HG02588 (cell line): ENCODE results near the gene JAK2.
A peak's percentile ranks its signal among the peaks of the same experiment; 100 is the strongest.
"Not testable (repeated sequence)": the region's sequence is repeated elsewhere in the genome, so short reads cannot be mapped to it uniquely, and the experiment has no call there.

ENCODE experiments used
- ATAC-seq: cut with Tn5 transposase; IDR thresholded peaks from one replicate; pipeline ENCODE4 v1.9.1; 2021; ENCODE audit warnings: mild to moderate bottlenecking, moderate library complexity; ENCODE audit not compliant: unreplicated experiment

JAK2 gene

DNA sequence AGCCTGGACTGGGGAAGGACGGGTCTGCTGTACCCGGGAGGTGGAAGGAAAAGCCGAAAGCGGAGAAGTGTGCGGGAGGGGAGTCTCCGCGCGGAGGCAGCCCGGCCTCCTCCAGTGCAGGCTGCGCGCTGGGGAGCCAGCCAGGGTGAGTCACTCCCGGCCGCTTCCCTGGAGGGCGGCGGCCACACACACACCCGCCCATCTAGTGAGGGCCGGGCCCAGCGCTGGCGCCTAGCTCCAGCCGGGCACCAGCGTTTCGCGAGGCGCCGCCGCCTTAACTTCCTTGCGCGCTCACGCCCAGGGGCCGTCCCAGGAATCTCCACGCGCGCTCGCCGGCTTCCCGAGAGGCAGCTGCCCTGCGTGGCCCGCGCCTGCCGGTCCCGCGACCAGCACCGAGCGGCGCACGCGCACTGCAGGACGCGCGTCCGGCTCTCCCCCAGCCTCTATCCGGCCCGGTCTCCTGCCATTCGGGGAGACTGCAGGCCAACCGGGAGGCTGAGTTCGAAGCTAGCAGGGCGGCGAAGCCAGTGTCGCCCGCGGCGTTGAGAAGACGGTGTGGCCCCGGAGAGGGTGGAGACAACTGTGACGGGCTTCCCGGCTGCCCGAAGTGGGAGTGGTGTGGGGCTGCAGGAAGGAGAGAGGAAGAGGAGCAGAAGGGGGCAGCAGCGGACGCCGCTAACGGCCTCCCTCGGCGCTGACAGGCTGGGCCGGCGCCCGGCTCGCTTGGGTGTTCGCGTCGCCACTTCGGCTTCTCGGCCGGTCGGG is at the start of gene JAK2:
JAK2 (plus strand) TSS at position 652 of the 765 bp plus-strand sequence. CDS start 36,716 bp downstream, outside the sequence.
- peak; percentile 65 for ATAC-seq

DNA sequence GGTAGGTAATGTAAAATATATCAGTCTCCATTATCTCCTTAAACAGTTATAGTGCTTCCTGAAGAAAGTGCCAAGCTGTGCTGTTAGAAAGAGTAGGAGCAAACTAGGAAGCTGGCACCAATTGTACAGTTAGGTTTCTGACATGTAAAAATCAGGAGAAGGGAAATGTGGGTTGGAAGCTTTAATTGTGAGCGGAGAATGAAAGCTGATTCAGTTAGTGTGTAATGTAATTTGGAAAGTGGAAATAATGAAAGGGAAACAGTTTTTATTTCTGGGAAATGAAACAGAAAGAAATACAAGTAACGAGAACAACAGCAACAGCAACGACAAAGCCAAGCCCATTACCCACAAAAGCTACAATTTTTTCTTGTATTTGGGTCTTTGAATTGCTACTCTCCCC is 48.8 kb upstream of the JAK2 start:
- ATAC-seq: no peak

DNA sequence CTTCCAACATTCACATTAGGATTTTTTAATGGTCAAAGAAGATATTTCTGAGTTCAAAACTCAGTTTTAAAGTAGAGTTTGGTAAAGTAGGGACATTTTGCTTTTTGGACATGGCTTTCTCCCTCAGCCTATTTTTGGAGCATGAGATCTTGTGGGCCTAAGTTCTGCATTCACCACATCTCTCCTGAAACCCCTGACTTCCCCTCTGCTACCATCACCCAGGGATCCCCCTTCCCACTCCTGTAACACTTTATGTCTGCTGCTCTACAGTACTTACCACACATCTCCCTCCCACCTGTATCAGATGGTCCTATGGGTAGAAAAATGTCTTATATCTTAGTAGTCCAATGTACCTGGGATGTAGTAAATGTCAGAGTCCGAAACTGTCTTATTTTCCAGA is 48.2 kb upstream of the JAK2 start:
- ATAC-seq: peak; percentile 46

DNA sequence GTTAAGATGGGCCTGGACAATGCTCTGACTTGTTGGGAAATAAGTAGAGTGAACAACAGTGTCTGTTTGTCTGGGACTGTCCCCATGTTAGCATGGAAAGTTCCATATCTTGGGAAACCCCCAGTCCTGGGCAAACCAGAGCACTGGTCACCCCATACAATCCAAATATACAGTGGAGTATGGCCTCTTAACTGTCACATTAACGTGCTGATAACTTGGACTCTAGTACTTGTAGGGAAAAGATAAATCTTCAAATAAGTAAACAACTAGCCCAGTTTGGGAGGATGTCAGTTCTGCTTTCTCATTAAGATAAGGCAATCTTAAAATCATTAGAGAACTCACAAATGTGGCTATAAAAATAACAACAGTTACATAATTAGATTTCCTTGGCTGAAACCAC is 47.6 kb upstream of the JAK2 start:
- ATAC-seq: peak; percentile 29

DNA sequence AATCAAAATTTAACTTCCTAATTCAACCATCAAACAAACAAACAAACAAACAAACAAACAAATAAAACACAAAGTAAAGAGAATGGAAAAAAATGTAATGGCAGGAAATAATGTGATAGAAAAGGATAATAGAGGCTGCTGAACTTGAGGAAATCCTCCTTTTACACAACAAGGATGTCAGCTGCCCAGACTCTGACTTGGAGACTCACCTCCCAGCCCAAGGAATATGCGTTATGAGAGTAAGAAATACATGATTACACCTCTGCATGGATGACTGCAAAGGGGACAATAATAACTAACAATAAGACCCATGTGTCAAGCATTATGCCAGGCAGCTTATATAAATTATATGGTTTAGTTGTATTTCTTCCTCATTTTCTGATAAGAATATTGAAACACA is 46.6 kb upstream of the JAK2 start:
- ATAC-seq: no peak

DNA sequence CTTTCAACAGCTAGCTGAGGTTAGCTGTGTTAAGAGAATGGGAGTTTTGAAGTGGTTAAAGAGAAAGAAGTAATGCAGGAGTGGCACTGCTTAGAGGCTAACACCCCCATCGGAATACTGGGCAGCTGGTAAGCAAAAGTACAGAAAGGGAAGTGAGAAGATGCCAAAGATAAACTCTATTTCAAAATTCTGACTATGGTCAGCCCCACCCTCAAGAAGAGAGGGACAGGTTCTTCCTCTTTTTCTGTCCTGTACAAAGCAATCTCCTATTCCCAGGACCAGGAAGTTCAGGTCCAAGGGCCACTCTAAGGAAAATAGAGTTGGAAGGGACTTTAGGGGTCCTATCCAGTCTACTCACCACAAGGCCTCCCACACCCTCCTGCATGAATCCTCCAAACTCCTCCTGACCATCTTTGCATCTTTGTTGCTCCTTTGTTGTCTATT is 45.9 kb upstream of the JAK2 start:
- peak; percentile 80 for ATAC-seq

DNA sequence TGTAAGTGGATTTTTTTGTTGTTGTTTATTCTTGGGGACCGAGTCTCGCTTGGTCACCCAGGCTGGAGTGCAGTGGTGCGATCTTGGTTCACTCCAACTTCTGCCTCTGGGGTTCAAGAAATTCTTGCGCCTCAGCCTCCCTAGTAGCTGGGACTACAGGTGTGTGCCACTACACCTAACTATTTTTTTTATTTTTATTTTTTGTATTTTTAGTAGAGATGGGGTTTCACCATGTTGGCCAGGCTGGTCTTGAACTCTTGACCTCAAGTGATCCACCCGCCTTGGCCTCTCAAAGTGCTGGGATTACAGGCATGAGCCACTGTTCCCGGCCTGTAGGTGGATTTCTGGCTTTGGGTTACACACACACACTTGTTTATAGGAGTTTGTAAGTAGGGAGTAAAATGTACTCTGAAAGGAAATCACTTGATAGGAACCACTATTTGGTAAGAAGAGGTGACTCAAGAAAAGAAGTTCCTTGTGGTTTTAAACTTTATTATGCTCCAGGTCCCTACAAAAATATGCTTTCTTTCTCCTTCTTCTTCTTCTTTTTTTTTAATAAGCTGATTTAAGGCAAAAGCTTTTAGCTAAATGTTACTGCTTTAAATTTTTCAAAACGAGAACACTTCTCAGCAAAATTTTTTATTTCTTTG is 42.9 kb upstream of the JAK2 start:
- not testable (repeated sequence) for ATAC-seq

DNA sequence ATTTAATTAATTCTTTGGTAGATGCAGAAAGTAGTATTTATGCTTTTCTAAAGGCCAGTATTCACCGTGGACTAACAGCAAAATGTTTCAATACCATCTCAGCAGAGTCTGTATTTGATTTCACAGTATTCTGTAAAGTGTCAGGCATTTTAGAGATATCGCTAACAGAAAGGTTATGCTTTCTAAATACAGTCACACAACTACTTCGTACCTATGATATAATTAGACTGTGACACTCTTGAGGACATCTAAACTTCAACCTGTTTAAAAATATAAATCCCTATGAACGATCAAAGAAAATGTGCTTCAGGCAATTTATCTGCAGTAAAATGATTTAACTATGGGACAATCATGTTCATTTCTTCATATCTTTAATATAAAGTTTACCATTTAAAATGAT is 41.7 kb upstream of the JAK2 start:
- ATAC-seq: no peak

DNA sequence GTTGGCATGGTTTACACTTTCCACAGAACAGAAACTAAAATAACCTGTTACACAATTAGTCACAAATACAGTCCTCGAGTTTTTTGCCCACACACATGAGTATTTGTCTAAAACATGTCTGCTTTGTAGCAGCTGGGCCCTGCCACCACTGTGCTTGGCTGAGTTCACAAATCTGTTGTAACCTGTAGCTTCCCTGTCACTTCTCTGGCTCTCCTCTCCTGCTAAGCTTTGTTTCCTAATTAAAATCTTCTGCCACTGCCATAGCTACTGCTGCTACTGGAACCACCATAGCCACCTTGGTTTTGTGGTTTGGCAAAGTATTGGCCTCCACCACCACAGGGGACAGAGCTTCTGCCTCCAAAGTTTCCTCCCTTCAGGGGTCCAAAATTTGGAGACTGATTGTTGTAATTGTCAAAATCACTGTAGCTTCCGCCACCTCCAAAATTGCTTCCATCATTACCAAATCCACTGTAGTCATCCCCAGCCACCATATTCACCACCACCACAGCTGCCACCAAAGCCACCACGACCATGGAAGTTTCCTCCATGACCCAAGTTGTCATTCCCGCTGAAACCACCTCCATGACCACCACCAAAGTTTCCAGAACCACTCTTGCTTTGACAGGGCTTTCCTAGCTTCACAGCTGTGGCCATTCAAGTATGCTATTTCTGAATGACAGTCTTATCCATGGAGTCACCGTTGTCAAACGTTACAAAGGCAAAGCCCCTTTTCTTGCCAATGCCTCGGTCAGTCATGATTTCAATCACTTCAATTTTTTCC is 40.5 kb upstream of the JAK2 start:
- ATAC-seq: not testable (repeated sequence)

DNA sequence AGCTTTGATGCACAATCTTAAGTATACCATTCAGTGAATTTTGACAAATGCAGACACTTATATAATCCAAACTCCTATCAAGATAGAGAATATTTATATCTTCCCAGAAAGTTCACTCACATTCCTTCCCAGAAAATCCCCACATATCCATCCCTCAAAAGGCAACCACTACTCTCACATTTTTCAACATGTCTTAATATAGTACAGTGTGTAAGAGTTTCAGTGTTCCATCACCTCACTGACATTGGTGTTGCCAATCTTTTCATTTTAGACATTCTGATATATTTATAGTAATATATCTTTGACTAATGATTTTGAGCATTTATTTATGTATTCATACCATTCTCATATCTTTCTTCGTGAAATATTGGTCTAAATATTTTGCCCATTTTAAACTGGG is 38.1 kb upstream of the JAK2 start:
- ATAC-seq: no peak

DNA sequence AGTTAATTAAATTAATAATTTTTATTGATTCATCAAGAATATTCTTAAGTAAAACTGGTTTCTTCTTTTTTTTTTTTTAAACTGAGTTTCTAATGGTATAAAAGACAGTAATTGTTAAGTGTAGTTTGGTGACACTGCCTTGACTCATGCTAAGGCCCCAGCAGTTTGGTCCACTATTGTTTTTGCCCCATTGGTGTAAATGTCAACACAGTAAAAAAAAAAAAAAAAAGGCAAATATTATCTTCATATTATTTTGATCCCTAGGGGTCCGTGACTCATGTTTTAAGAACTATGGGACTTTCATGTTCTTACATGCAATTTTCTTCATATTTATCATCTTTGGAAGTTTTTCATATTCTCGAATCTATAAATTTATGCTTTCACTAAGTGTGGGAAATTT is 29.2 kb upstream of the JAK2 start:
- no peak for ATAC-seq

DNA sequence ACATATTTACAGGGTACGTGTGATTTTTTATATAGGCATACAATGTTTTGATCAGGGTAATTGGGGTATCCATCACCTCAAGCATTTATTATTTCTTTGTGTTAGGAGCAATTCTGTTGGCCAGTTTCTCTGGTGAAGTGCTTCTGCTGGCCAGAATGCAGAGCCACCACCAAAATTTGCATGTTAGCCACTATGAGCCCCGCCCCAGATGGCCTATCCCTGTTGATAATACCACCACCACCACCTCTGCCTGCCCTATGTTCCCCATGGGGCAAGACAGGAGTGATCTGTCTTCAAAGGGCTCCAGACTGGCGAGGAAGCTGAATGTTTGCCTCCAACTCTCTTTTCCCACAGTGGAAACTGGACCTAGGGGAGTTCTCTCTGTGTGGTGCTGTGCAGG is 26.0 kb upstream of the JAK2 start:
- no peak for ATAC-seq

DNA sequence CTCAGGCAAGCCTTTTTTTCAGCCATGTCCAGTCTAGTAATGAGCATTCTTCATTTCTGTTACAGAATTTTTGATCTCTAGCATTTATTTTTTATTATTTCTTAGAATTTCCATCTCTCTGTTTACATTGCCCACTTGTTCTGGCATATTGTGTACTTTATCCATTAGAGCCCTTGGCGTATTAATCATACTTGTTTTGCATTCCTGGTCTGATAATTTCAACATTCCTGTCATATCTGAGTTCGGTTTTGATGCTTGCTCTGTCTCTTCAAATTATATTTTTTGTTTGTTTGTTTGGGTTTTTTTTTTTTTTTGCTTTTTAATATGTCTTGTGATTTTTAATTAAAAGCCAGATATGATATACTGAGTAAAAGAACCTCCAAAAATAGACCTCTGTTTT is 23.0 kb upstream of the JAK2 start:
- no peak for ATAC-seq

DNA sequence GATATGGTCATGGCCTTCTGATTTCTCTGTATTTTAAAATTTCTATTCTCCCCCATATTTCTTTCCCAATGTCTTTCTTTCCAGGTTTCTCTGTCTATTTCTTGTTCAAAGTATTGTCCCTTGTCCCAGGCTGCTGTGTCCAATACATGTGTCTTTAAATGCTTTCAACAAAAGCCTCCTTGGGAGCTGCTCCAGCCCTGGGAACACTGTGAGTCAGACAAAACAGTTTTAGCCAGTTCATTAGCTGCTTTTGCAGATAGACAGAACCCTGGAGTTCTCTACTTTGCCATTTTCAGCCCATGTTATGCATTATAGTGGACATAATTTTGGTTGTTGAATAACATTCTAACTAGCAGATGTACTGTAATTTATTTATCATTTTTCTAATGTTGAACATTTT is 20.5 kb upstream of the JAK2 start:
- ATAC-seq: no peak

DNA sequence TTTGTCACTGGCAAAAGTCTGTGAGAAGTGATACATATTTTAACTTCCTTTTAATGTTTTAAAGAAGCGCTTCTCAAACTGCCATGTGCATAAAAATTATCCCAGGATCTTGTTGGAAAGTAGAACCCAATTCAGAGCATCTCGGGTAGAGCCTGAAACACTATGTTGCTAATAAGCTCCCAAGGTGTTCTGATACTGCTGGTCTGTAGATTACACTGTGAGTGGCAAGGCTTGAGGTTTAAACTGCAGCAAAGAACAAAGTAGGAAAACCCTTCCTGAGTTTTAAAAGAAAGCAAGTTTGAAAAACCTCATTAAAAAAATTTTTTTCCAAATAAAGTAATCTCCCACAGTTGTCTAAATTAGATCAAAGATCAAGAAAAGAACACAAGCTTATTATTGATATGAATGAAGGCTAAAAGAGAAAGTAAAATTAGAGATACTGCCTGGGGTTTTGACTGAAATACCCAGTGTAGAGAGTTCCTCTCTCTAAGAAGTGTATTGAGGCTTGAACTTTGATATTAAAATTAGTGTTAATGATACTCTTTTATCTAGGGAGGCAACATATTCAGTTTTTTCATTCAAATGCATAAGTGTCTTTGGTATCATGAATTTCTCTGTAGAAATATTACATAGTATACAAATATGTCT is 19.8 kb upstream of the JAK2 start:
- ATAC-seq: no peak

DNA sequence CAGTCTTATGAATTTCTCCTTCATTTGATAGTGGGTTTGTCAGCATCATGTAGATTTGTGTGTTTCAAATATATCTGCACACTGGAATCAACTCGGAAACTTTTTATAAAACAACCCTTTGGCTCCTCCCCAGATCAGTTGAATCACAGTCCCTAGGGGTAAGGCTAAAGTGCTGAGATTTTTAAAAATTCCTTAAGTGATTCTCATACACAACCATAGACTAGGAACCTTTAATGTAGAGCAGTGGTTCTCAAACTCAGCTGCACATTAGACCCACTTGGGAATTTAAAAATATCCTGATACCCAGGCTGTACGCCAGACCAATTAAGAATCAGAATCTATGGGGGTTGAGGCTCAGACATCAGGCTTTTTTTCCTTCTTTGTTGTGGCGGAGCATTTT is 17.5 kb upstream of the JAK2 start:
- ATAC-seq: no peak

DNA sequence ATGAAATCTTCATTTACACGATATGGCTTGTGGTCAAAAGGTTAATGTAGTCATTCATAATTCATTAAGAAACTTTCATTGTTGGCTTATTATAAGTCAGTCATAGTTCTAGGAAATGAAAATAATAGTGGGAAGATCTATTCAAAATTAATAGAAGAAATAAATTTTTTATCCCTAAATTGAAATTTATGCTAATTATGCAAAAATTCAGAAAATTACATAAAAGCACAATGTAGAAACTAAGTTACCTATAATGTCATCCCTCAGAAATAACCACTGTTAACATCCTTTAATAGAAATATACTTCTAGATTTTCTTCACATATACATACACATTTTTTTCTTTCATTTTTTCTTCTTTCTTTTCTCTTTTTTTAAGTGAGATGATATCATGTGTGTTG is 15.9 kb upstream of the JAK2 start:
- no peak for ATAC-seq

DNA sequence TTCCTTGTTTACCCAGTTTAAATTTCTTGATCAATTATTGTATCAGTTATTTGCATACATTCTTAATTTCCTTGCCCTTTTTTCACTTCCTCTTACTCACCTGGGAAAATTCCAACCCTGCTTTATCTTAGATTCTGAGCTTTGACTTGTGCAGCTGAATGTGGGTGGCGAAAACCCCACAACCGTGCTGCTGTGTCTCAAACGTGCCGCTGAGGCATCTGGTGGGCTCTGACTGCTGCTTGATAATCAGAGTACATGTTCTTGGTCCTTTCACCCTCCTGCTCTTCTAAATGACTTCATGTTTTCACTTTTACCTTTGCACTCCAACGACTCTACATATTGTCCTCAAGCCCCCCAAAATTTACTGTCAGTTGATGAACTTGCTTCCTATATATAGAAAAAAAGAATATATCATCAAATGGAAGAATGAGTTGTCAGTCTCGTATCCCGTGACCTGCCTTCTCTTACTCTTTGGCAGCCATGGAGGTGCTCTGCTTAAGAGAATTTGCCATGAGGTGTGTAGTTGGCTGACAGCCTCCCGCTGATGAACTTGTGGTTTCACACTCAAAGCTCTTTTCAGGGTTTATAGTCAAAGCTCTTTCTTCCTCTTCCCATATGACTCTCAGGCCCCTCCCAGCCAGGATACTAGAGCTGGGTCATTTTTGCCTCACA is 14.0 kb upstream of the JAK2 start:
- peak; percentile 93 for ATAC-seq

DNA sequence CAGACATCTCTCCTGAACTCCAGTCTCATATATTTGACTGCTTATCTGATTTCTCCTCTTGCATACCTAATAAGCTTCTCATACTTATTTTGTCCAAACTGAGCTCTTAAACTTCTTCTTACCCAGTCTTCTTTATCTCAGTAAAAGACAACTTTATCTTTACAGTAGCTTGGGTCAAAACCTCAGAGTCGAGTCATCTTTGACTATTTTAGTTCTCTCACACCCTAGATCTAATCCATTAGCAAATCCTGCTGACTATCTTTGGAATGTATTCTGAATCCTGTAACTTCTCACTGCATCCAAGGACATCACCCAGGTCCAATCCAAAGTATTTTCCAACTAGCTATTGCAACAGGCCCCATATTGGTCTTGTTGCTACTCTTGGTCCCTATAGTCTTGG is 11.8 kb upstream of the JAK2 start:
- ATAC-seq: no peak

DNA sequence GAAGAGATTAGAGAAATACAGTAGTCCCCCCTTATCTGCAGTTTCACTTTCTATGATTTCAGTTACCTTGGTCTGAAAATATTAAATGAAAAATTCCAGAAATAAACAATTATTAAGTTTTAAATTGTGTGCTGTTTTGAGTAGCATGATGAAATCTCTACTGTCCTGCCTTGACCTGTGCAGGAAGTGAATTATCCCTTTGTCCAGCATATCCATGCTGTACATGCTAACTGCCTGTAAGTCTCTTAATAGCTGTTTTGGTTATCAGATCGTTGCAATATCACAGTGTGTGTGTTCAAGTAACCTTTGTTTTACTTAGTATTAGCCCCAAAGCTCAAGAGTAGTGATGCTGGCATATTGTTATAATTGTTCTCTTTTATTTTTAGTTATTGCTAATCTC is 11.2 kb upstream of the JAK2 start:
- ATAC-seq: no peak

DNA sequence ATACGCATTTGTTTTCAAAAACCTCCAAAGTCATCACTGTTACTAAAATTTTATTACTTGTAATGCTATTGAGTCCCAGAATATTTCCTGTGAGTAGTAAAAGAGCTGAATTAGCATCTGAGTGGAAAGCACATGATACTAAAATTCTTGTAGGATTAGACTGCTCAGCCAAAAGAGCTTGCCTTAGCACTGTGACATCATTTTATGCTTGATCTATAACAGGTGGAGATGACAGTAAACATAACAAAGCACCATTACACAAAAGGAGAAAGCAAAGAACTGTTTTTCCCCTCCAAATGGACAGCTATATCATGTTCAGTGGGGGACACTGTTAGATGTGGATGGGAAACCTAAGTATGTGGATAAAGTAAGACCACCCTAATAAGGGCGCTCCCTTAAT is 5.8 kb upstream of the JAK2 start:
- ATAC-seq: no peak
